GM19397 (cell line): ENCODE data around the gene DRC1.

Experiments used
- ATAC-seq: cut with Tn5 transposase; IDR thresholded peaks from one replicate; pipeline ENCODE4 v1.9.1; 2021; ENCODE audit warnings: mild to moderate bottlenecking, moderate library complexity; ENCODE audit not compliant: unreplicated experiment

The DRC1 gene

DNA sequence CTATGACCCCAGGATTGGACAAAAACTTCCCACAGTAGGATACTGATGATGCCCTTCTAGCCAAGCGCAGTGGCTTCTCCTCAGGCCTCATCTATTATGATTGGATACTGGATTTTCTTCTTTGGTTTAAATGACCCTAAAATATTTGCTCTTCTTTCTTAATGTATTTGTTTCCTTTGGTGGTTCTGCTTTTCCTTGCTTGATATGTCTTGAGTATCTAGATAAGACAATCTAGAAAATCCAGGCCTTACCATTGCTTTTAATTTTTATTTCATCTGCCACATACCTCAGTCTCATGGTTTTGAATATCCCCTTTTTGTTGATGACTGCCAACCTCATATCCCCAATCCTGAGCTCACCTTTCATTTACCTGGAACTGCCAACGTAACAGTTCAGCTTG, 40.6 kb downstream of the DRC1 start:
- no peak for ATAC-seq

GRCh38 chr2:26442707-26443106, 41.0 kb downstream of the DRC1 start:
- ATAC-seq: no peak

DNA sequence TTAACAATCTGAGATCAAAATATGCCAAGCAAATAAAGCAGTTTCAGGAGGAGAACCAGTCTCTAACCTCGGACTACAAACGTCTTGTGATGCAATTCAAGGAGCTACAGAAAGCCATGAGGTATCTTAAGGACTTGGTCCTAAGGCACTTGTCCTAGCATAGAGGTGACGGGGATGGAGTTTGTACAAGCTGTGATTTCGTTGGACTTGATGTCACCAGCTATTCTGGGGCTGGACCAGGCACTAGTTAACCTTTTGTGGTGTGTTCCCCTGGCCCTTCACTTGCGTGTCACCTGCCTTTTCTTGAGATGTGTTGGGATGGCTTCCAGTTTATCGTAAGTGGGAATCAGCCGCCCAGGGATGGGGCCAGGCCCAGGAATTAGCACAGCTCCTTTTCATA, 42.5 kb downstream of the DRC1 start:
- no peak for ATAC-seq

DNA sequence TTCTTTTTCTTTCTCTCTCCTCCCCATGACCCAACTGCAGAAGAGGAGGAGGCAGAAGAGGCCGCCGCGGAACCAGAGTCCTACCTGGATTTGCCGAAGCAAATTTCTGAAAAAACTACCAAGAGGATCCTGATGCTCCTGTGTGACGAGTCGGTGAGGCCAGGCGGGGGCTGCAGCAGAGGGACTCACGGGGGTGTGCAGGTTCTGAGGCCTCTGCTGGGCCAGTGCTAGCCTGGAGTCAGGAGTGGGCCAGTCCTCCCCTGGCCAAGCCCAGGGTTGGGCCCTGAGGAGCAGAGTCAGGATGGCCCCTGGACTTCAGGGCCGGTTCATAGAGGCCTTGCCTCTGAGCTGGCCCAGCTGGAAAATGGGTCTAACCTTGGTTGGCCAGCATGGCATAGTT, 46.9 kb downstream of the DRC1 start:
- ATAC-seq: no peak

GRCh38 chr2:26449278-26450030, 47.7 kb downstream of the DRC1 start:
- no peak for ATAC-seq

DNA sequence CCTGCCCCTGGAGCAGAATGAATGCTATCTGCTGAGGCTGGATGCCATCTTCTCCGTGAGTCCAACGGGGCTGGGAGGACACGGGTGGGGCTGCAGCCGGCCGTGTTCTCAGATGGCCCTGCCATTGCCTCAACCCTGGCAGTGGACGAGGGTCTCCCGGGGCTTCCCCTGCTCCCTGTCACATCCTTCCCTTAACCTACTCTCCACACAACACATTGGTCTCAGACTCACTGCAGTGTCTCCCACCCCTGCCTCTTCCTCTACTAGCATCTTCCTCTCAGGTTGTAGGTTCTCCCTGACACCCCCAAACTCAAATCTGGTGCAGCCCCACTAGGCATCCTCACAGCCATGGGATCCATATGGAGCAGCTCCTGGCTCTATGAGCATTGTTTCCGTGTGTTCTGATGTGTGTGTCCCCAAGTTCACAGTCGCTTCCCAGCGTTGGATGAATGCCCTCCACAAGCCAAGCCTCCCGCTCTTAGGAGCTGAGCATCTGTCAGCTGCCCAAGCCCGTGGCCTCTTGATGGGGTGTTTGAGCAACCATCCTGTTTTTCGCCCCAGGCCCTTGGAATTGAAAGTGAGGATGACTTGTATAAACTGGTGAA, 48.4 kb downstream of the DRC1 start:
- ATAC-seq: no peak

DNA sequence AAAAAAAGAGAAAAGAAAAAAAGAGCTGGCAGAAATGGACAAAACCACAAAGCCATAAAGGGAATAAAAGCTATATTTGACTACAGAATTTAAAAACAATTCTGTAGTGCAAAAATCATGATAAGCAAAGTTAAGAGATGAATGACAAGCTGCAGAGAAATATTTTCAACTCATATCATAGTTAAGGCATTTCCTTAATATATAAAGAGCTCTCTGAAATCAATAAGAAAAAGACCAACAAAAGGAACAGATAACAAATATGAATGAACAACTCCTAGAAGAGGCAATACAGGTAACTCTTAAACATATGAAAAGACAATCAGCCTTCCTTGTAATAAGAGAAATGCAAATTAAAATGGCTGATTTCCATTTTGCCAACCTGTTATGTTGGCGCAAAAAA, 50.0 kb downstream of the DRC1 start:
- no peak for ATAC-seq

DNA sequence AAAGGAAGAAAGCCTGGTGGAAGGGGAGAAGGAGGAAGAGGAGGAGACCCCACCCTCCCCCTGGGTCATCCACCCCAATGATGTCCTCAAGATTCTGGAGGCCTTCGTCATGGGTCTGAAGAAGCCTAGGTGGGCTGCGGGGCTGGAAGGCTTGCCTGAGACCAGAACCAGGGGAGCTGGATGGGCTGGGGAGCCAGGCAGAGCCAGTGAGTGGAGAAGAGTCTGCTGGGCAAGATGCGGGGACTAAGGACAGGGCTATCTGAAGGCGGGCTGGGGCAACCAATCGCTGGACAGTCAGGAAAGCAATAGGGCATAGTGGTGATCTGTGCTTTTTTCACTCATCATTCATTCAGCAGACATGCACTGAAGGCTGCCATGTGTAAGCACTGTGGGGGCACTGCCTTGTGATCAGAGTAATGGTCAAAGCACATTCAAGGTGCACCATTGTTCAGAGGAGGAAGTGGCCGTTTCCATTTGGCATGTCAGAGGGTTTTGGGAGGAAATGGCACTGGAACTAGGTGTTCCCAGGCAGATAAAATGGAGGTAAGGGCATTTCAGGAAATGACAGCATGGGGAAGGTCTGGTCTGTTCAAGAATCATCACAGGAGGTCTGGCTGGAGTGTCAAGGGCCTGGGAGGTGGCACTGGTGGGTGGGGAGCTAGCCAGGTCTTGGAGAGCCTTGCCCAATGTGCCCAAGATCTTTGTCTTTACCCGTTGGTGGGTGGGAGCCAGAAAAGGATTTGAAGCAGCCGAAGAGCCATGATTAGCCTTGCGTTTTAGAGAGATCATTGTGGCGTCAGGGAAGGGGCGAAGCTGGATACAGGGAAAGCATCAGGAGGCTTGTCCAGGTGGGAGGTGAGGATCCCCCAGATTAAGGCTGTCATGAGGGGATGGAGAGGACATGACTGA, 52.0 kb downstream of the DRC1 start:
- ATAC-seq: no peak

DNA sequence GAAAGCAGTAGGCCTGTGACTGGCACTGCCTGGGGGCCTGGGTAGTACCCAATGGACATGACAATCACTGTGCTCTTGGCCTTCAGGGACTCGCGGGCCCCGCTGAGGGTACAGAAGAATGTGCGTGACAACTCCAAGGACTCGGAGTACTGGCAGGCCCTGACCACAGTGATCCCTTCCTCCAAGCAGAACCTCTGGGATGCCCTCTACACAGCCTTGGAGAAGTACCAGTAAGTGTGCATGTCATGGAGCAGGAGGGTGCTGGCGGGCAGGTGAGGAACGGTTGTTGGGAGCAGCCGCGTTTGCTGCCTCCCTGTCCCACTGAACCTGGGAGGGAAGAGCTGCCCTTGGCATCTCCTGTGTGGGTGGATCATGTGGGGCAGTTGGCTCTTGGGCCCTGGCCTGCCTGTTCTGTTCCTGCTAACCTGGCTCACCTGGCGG, 52.9 kb downstream of the DRC1 start:
- ATAC-seq: no peak

GRCh38 chr2:26455037-26455669, 53.4 kb downstream of the DRC1 start:
- ATAC-seq: no peak

DNA sequence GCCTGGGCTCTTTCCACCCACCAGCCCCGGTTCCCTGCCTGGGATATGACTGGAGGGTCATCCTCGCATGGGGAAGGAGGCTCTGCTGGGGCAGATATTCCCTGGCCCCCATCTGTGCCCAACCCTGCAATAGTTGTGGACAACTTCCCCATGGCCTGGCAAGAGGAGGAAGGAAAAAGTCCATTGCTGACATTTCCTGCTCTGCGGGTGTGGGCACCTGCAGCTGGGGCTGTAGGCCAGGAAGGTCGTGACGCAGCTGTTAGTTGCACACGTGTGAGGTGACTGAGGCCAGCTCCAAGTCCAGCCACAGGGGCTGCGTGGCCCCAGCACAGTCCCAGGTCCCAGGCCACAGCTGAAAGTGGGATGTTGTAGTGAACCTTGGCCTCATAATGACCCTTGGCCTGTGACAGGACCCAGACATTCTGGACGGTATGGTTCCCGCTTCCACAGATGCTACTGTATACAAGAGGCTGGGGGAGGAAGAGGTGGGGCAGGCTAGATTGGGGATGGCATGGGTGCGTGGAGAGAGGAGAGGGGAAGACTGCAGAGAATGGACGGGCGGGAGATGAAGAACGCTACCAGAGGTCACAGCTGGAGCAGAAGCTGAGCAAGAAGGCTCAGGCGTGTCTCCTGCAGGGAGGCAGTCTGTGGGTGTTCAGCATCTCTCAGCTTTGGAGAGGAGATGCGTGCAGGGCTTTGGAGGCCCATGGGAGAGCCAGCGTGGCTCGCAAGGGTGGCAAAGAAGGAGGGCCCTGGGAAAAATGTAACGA, 54.1 kb downstream of the DRC1 start:
- ATAC-seq: no peak

GRCh38 chr2:26456440-26457250, 54.9 kb downstream of the DRC1 start:
- no peak for ATAC-seq

- ATAC-seq: no peak
Measured at GRCh38 chr2:26457251-26457666, 55.5 kb downstream of the DRC1 start.

GRCh38 chr2:26457695-26458364, 56.1 kb downstream of the DRC1 start:
- ATAC-seq: no peak

GRCh38 chr2:26458365-26459042, 56.8 kb downstream of the DRC1 start:
- no peak for ATAC-seq

- ATAC-seq: no peak
Measured at GRCh38 chr2:26459991-26460612, 58.4 kb downstream of the DRC1 start.

DNA sequence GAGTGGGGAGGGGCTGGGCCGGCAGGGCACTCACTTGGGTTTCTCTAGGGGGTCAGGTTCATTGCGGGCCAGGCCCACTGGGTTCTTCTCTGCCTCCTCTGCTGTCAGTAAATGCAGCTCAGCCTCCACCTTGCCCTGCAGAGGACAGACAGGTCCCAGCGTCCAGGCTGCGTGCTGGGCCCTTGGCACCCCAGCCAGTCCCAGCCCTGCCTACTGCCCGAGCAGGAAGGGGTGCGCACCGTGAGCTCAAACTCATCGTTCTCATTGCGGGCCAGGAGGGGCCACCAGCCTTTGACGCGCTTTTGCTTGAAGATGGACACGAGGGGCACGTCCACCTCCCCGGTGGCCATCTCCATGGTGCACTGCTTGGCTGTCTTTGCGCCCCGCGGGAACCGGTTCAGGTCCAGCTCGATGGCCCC, 58.9 kb downstream of the DRC1 start:
- no peak for ATAC-seq

DNA sequence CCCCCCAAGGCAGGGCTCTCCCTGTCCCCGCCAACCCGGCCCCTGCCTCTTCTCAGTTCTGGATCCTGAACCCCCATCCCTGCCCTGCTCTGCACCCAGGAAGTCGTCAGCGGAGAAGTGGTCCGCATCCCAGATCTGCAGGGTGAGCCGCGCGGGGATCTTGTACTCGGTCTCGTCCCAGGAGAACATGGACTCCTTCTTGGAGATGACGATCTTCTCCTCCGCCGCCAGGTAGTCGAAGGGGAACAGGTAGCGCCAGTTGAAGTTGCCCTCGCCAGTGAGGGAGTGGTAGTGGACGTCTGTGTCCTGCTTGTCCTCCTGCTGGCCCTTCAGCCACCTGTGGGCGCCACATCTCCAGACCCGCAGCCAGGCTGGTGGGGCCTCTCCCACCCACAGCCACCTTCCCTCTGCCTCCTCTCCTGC, 59.9 kb downstream of the DRC1 start:
- ATAC-seq: no peak
